ENCODE results near the gene HLF.

DNA sequence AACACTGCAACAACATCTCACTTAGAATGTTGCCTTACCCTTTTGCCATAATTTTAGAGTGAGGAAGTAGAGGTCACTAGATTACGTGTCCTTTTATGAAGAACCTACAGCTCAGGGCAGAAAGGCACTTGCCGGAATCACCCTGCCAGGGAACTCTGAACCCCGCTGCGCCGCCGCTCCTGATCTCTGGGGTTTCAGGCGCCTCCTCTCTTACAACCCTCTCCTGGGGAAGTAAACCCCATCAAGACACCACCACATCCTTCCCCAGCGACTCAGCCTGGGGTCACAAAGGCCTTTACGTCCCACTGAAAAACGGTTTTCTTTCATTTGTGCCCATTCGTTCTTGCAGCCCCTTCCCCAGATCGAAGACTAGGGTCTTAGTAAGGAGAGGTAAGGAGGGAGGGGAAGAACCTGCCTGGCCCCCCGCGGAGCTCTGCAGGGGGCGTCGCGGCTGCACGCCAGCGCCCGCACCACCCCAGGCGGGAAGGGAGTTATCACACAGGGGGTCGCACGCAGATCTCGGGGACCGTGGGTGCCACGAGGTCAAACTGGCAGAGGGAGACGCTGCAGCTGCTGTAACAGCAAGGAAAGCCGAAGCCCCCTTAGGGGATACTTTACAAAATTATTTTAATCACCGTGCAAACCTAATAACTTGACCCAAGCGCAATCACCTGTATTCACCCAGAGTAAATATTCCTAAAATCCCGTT, 1.0 kb upstream of the HLF start:
- TF ChIP-seq POLR2A (IDR thresholded peaks at IDR 0.05; ENCODE audit: low read depth, low read length), result no peak
- no peak for TF ChIP-seq POLR2AphosphoS5 (IDR thresholded peaks at IDR 0.05; ENCODE audit: low read depth, low read length)
- no peak for TF ChIP-seq TAF1 (IDR thresholded peaks at IDR 0.05; ENCODE audit: low read depth, low read length)
- no peak for TF ChIP-seq SPI1 (IDR thresholded peaks at IDR 0.05; ENCODE audit: low read depth, low read length)
